ENCODE results near the gene STAT4.
"Not testable (repeated sequence)": the region's sequence is repeated elsewhere in the genome, so short reads cannot be mapped to it uniquely, and the experiment has no call there.

The STAT4 gene

DNA sequence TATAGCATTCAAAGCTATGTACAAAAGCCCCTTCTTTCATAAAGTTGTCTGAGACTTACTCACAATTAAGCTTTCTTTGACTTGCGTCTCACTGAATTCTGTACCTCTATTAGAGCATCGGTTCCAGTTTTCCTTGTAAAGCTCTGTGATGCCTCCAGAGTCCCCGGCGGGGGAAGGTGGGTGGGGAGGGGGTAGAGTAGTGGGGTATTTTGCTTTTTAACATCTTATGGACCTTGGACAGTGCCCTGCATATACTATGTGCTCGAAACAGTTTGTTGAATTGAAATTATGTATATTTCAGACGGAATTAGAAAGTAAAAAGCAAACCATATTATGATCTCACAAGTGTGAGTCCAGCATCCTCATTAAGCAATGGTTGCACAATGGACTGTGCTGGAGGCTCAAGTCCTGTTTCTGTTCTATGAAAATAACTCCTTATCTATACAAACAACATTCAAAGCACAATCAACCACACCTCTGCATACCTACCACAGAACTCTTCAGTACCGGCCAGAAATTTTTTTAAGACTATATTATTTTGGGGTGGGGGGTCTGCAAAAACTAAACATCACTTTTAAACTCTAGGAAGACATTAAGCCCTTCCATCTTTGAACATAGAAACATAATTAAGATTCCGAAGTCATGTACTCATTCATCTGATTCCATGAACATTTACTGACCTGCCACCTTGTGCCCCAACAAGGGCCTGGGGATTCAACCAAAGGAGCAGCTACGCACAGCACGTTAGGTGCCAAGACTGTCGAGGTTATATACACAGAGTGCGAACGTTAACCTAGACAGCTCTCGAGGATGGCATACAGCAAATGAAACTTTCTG is 137.7 kb downstream of the STAT4 start:
- peak; percentile 40 for DNase-seq

DNA sequence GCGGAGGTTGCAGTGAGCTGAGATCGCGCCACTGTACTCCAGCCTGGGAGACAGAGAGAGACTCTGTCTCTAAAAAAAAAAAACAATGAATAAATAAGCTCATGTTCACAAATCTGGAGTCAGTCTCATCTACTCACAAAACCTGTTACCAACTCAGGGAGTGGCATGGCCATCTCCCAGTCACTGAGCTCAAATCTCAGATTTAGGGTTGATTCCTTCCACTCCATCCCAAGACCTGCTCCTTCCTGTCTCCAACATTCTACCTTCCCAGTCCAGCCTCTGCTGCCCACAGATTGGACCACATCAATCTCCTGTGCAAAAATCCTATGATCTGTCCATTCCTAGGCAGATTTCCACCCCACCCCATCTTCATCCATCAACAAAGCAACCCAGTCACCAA is 138.4 kb downstream of the STAT4 start:
- DNase-seq: no peak

DNA sequence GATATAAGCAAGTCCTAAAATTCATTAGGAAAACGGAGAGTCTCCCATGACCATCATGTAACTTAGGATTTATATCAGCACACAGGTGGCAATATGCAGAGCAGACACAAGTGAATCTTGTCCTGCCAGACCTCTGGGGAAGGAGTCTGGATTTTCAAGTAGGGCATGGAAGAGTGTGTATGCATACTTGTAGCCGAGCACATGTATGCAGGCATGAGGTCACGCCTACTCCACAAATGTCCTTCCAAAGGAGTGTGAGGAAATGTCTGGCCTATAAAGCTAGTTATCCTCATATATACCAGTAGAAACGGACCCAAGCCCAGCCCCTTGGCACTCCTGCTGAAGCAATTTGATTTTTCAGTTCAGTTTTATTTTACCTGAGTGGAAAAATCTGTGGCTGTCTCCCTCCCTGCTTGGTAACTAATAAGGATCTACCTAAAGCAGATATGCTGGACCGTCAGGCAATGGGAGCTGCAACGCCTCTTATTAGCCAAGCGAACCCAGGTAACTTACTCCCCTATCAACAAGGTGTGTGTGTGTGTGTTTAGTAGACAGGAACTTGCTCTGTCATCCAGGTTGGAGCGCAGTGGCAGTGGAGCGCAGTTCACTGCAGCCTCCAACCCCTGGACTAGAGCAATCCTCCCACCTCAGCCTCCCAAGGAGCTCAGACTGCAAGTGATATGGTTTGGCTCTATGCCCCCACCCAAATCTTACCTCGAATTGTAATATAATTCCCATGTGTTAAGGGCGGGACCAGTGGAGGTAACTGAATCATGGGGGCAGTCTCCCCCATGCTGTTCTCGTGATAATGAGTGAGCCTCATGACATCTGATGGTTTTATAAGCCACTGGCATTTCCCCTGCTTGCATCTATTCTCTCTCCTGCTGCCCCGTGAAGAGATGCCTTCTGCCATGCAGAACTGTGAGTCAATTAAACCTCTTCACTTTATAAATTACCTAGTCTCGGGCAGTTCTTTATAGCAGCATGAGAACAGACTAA is 139.6 kb downstream of the STAT4 start:
- no peak for DNase-seq

GRCh38 chr2:191009541-191010374 is 141.0 kb downstream of the STAT4 start:
- no peak for DNase-seq

DNA sequence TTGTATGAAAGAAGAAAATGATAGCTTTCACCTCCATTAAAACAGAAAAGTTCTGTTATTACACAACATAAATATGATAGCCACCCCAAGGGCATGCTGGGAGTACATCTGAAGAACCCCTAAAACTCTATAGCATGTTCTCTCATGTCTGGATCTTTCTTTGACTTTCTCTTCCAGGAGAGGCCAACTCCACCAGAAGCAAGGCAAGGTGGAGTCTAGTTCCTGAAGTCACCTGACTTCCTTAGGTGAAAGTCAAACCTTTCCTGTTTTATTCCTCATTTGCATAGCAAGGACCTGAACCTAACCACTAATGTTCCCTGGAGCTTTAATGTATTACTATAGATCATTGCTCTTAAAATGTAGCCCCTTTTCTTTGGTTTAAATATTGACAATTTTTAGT is 142.5 kb downstream of the STAT4 start:
- DNase-seq: no peak

- DNase-seq: no peak
Measured at GRCh38 chr2:191006997-191007783, 143.6 kb downstream of the STAT4 start.

GRCh38 chr2:191006297-191006696 is 144.5 kb downstream of the STAT4 start:
- DNase-seq: no peak

GRCh38 chr2:191003405-191004309 is 147.1 kb downstream of the STAT4 start:
- DNase-seq: no peak

DNA sequence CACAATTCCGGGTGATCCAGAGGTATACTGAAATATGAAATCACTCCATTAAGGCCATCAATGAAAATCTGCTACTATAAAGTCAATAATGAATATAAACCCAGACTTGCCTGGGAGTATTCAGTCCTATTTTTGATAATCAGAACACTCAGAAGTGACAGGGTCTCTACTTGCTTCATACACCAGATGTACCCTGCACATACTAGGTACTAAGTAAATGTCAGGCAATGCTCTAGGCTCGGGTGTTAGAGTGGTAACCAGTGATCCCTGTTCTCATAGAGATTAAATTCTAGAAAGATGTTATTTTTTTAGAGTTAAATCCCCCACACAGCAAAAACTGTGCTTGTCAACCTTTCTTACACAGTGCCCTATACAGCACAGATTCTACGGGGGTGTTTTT is 149.2 kb downstream of the STAT4 start:
- DNase-seq: no peak

- DNase-seq: no peak
Measured at GRCh38 chr2:191001032-191001431, 149.8 kb downstream of the STAT4 start.

- no peak for DNase-seq
Measured at GRCh38 chr2:190999949-191000665, 150.7 kb downstream of the STAT4 start.

GRCh38 chr2:190999058-190999457 is 151.7 kb downstream of the STAT4 start:
- no peak for DNase-seq

- no peak for DNase-seq
Measured at GRCh38 chr2:190997526-190998113, 153.2 kb downstream of the STAT4 start.

- no peak for DNase-seq
Measured at GRCh38 chr2:190996947-190997346, 153.8 kb downstream of the STAT4 start.

GRCh38 chr2:190996338-190996946 is 154.4 kb downstream of the STAT4 start:
- DNase-seq: no peak

GRCh38 chr2:190995315-190995714 is 155.5 kb downstream of the STAT4 start:
- not testable (repeated sequence) for DNase-seq

DNA sequence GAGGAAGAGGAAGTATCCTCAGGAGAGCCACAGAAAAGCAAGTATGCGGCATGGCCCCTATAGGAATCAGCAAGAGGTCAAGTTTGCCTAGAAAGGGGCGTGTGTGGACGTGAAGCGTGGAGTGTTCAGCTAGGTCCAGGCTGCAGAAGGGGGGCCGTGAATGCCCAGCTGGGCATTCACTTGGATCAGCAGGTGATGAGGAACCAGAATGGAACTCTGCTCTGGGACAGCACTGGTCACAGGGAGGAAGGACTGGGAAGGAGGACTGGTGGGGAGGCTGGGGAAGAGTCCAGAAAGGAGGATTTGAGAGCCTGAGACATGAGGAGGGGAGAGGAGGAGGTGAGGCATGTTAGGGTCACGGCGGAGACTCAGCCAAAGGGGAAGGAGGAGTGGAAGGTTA is 156.6 kb downstream of the STAT4 start:
- DNase-seq: no peak

GRCh38 chr2:190993292-190993643 is 157.5 kb downstream of the STAT4 start:
- DNase-seq: no peak

DNA sequence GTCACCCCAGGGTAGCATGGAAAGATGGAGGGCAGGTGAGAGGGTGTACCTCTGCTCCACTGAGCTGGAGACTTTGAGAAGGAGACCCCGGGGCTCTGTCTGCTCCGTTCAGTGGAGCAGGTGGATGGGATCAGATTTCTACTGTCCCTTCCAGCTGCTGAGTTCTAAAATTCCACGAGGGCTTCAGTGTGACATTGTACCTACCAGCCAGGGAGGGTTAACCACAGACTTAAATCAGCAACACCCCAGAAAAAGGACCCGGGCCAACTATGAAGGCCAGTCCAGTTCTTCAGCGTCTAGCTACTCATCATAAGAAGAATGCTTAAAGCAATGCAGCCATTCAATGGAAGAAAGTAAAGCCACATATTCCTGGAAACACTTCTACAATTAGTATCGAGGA is 160.7 kb downstream of the STAT4 start:
- DNase-seq: no peak
